Endothelial cell of umbilical vein (primary cell): Measurements from ENCODE around the gene RPAP3. TPM values are rescaled to one million over a fixed set of nuclear protein-coding genes. Genes with fewer than 3 reads are reported as not detected.

Experiments used
- BruUV-seq: library from RNA; stranded (reverse); fragments of 400-500 nt; replicated peaks from 2 replicates; lab custom pipeline; 2021; lab: Mats Ljungman, UMichigan
- CTCF ChIA-PET: fragments of 300-600, 350-600 bp; sonication (Branson Sonifier 250); formaldehyde crosslinking; loops from one replicate; lab custom pipeline; 2021; ENCODE audit warnings: antibody characterized with exemption, inconsistent platforms; lab: Charles Lee
- POLR2A ChIA-PET: fragments of 300-600, 350-600 bp; sonication (Branson Sonifier 250); formaldehyde crosslinking; loops from one replicate; lab custom pipeline; 2021; ENCODE audit warnings: antibody characterized with exemption, inconsistent platforms; lab: Charles Lee
- DNase-seq: peaks from one replicate; pipeline ENCODE4 v3.0.0-alpha.2; 2011; ENCODE audit warnings: low read depth, low spot score
- FAIRE-seq: peaks from 2 replicates; lab custom pipeline; 2011; peaks lifted over from hg19 to GRCh38; lab: Jason Lieb, UNC
- H2AFZ ChIP-seq: 2 replicates; pipeline ENCODE4 v1.6.0; 2012; ENCODE audit warnings: low read depth, low read length, control low read depth, inconsistent platforms
- H3K27ac ChIP-seq: 2 replicates; pipeline ENCODE4 v1.5.1; 2011; ENCODE audit warnings: low read depth, mild to moderate bottlenecking, control low read depth, low read length, moderate library complexity; ENCODE audit not compliant: insufficient read depth
- H3K27me3 ChIP-seq, 2 experiments: 2 replicates each; pipeline versions ENCODE4 v1.6.0 to v1.6.1; 2011; ENCODE audit warnings: low read length in 2 of 2, mixed read lengths in 1 of 2; ENCODE audit not compliant: control insufficient read depth in 2 of 2, insufficient read depth in 2 of 2
- H3K36me3 ChIP-seq, 2 experiments: 2 replicates in 1 of 2; 3 replicates in 1 of 2; pipeline ENCODE4 v1.5.1; 2011; ENCODE audit warnings: low read length in 2 of 2, mild to moderate bottlenecking in 1 of 2, moderate library complexity in 1 of 2; ENCODE audit not compliant: control insufficient read depth in 2 of 2, insufficient read depth in 2 of 2; ENCODE audit errors: extremely low read depth in 1 of 2
- H3K4me1 ChIP-seq: 3 replicates; pipeline ENCODE4 v1.5.1; 2011; ENCODE audit warnings: mild to moderate bottlenecking, low read length; ENCODE audit not compliant: control insufficient read depth, insufficient read depth; ENCODE audit errors: extremely low read depth
- H3K4me2 ChIP-seq: 2 replicates; pipeline ENCODE4 v1.6.1; 2011; ENCODE audit warnings: low read length, control low read depth, mixed read lengths; ENCODE audit not compliant: insufficient read depth
- H3K4me3 ChIP-seq, 3 experiments: fragments of 200-600 bp in 1 of 3; sonication (generic), shearing (Covaris generic) in 1 of 3; replicated peaks in 1 of 3; 2 replicates each; pipeline ENCODE4 v1.5.1; 2011 to 2016; ENCODE audit warnings: control low read depth in 3 of 3, low read length in 3 of 3, mild to moderate bottlenecking in 2 of 3, inconsistent platforms in 1 of 3, low read depth in 1 of 3, moderate library complexity in 1 of 3; ENCODE audit not compliant: insufficient read depth in 1 of 3
- H3K79me2 ChIP-seq: 2 replicates; pipeline ENCODE4 v1.6.0; 2012; ENCODE audit warnings: low read length, inconsistent platforms; ENCODE audit not compliant: control insufficient read depth, insufficient read depth
- H3K9ac ChIP-seq: replicated peaks from 2 replicates; pipeline ENCODE3; 2011; ENCODE audit warnings: low read length, control low read depth; ENCODE audit not compliant: insufficient read depth; ENCODE audit errors: extremely low read depth
- H3K9me1 ChIP-seq: replicated peaks from 3 replicates; pipeline ENCODE4 v1.6.0; 2011; ENCODE audit warnings: mild to moderate bottlenecking, low read length; ENCODE audit not compliant: control insufficient read depth, insufficient read depth; ENCODE audit errors: extremely low read depth
- H3K9me3 ChIP-seq: replicated peaks from 2 replicates; pipeline ENCODE4 v1.5.1; 2012; ENCODE audit warnings: low read length, inconsistent platforms; ENCODE audit not compliant: control insufficient read depth, insufficient read depth
- H4K20me1 ChIP-seq: replicated peaks from 2 replicates; pipeline ENCODE3; 2011; ENCODE audit warnings: mild to moderate bottlenecking, low read length; ENCODE audit not compliant: control insufficient read depth, insufficient read depth; ENCODE audit errors: extremely low read depth
- EZH2 ChIP-seq: IDR thresholded peaks from 2 replicates; pipeline ENCODE4 v1.6.1; 2012; ENCODE audit warnings: borderline replicate concordance, low read depth, mild to moderate bottlenecking, moderate library complexity, low read length, inconsistent platforms; ENCODE audit not compliant: severe bottlenecking
- GATA2 ChIP-seq: IDR thresholded peaks from 2 replicates; pipeline ENCODE4 v1.7.0; 2011; ENCODE audit warnings: low read depth, mild to moderate bottlenecking, moderate library complexity, mixed read lengths, low read length; ENCODE audit not compliant: insufficient read length, insufficient read depth
- JUN ChIP-seq: IDR thresholded peaks from 2 replicates; pipeline ENCODE4 v1.6.1; 2011; ENCODE audit warnings: borderline replicate concordance, low read depth; ENCODE audit not compliant: insufficient read length, insufficient read depth
- MYC ChIP-seq: IDR thresholded peaks from one replicate; pipeline ENCODE4 v1.6.1; 2011; ENCODE audit warnings: mild to moderate bottlenecking, low read depth, low read length
- POLR2A ChIP-seq: IDR thresholded peaks from 2 replicates; pipeline ENCODE4 v1.6.1; 2012; ENCODE audit warnings: low read depth, mild to moderate bottlenecking, control low read depth, low read length
- POLR2AphosphoS5 ChIP-seq: IDR thresholded peaks from 2 replicates; pipeline ENCODE4 v1.6.1; 2012; ENCODE audit warnings: low read depth, mild to moderate bottlenecking, control low read depth, low read length, moderate library complexity; ENCODE audit not compliant: insufficient read depth
- dilution Hi-C: fragments of 300-500 bp; cut with MboI; formaldehyde crosslinking; loops from one replicate; pipeline ENCODE4 v1.15.0; 2019; ENCODE audit warnings: low sequenced_read_pairs; ENCODE audit not compliant: extremely low pct_ligation_motif_present
- intact Hi-C: fragments of 100-400 bp; cut with micrococcal nuclease; formaldehyde crosslinking; loops from one replicate; pipeline ENCODE4 v1.10.0; 2022
- polyA plus RNA-seq, 4 experiments: library from polyadenylated mRNA; depleted of rRNA in 3 of 4; stranded (reverse) in 3 of 4; unstranded in 1 of 4; fragments of >200 nt; gene quantifications; 2 replicates each; pipeline versions ENCODE4 v1.2.1 to v1.2.3, GENCODE V29; 2011 to 2012; ENCODE audit warnings: missing spikeins in 1 of 4
- total RNA-seq: library from RNA; stranded (reverse); gene quantifications from 2 replicates; pipeline ENCODE4 v1.2.3, GENCODE V29; 2021
- TF ChIP-seq, protein P1 (sequence below), 2 donors: IDR thresholded peaks; 1 replicate in 1 of 2; 2 replicates in 1 of 2; pipeline ENCODE4 v1.5.1; 2011; ENCODE audit warnings: low read length in 2 of 2, mild to moderate bottlenecking in 2 of 2, moderate library complexity in 2 of 2, control low read depth in 1 of 2, inconsistent platforms in 1 of 2, low read depth in 1 of 2; ENCODE audit not compliant: insufficient read depth in 1 of 2; ENCODE audit errors: extremely low read depth in 1 of 2

RPAP3 gene
- total and polyA plus RNA-seq, 2 donors (not counting 3 experiments of a cell fraction or from before 2014, with no cell fraction given) = 3.9 to 29.8 TPM

DNA sequence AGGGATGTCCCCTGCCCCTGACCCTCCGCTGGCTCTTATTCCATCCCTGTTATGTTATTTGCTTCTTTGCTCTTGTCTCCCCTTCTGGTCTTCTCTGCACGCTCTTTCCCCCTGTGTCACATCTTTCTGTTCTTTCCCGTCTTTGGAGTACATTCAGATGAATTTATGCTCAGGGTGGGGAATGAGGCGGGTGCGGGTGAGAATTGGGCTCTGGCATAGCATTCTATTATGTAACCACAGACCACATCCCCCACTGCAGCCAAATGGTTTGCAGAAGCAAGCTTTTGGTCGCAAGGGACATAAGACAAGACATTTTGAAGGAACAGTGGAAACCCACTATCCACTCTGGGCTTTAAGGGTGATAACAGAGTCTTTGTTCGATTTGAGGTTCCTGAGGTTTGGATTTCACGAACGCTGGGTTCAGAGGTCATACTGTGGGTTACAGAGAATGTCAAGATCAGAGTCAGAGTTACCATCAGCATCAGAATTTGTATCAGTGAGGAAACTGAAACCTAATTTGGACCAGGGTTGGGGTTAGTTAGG lies 15.7 kb upstream of the RPAP3 start:
- no peaks in the 10 kb centered on the region for H3K36me3 ChIP-seq
- no peaks in the 10 kb centered on the region for H3K9me1 ChIP-seq
- H2AFZ ChIP-seq = no peak overlapping the region
- no peak overlapping the region for H3K4me2 ChIP-seq
- no peaks in the 10 kb centered on the region for H3K79me2 ChIP-seq
- H3K9ac ChIP-seq = no peak overlapping the region
- peaks cover 7% of the 10 kb centered on the region for H3K4me1 ChIP-seq
- no peaks in the 10 kb centered on the region for H3K9me3 ChIP-seq
- TF ChIP-seq POLR2AphosphoS5 (no peak), MYC (no peak), JUN (no peak), POLR2A (no peak), GATA2 (no peak), EZH2 (no peak)
- TF ChIP-seq, protein P1, sequence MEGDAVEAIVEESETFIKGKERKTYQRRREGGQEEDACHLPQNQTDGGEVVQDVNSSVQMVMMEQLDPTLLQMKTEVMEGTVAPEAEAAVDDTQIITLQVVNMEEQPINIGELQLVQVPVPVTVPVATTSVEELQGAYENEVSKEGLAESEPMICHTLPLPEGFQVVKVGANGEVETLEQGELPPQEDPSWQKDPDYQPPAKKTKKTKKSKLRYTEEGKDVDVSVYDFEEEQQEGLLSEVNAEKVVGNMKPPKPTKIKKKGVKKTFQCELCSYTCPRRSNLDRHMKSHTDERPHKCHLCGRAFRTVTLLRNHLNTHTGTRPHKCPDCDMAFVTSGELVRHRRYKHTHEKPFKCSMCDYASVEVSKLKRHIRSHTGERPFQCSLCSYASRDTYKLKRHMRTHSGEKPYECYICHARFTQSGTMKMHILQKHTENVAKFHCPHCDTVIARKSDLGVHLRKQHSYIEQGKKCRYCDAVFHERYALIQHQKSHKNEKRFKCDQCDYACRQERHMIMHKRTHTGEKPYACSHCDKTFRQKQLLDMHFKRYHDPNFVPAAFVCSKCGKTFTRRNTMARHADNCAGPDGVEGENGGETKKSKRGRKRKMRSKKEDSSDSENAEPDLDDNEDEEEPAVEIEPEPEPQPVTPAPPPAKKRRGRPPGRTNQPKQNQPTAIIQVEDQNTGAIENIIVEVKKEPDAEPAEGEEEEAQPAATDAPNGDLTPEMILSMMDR (IDR thresholded peaks at IDR 0.05; ENCODE audit: extremely low read depth in 1 of 2, insufficient read depth in 1 of 2, low read depth in 1 of 2, low read length in 2 of 2) = no peak
- no TSS peak for BruUV-seq
- ChIA-PET CTCF (interaction anchor here (0.7 to 3.2 kb wide), 2 partner anchors 51 to 117 kb away, joined by 3 to 21 read pairs; partner anchors contain the start of gene SLC48A1), POLR2A (no interaction called here)
- DNase-seq (no peak), FAIRE-seq (no peak)
- intact Hi-C loops = no loop called here
- no peaks in the 10 kb centered on the region for H4K20me1 ChIP-seq
- no peaks in the 10 kb centered on the region for H3K27me3 ChIP-seq
- no peak overlapping the region for H3K27ac ChIP-seq
- no peak overlapping the region for H3K4me3 ChIP-seq
- dilution Hi-C loops = no loop called here
